ENCODE results near the gene ELL3.
A peak's percentile ranks its signal among the peaks of the same experiment; 100 is the strongest.
"Not testable (repeated sequence)": the region's sequence is repeated elsewhere in the genome, so short reads cannot be mapped to it uniquely, and the experiment has no call there.

Gene ELL3, protein sequence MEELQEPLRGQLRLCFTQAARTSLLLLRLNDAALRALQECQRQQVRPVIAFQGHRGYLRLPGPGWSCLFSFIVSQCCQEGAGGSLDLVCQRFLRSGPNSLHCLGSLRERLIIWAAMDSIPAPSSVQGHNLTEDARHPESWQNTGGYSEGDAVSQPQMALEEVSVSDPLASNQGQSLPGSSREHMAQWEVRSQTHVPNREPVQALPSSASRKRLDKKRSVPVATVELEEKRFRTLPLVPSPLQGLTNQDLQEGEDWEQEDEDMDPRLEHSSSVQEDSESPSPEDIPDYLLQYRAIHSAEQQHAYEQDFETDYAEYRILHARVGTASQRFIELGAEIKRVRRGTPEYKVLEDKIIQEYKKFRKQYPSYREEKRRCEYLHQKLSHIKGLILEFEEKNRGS

DNA sequence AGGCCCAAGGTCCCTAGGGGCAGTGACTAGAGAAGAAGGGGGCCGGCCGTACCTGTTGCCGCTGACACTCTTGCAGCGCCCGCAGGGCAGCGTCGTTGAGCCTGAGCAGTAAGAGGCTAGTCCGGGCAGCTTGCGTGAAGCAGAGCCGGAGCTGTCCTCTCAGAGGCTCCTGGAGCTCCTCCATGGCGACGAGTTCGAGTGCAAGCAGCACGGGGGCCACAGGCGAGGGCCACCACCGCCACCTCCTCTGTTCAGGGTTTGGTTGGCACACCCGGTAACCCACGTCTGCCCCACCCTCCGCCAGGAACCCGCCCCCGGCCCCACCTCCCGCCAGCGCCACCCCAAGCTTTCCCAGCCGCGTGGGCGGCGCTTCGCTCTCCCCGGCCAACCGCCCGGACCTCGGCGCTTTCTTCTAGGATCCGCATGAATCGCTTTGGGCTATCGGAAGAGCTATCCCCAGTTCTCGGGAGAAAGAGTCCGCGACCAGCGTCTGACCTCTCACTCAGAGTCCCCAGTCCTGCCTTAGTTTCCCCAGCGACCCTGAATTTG, at the start of gene ELL3:
ELL3 (minus strand) TSS at position 249 of the 549 bp plus-strand sequence; CDS start at position 184, 65 bp downstream.
- peak; percentile 63 for DNase-seq

DNA sequence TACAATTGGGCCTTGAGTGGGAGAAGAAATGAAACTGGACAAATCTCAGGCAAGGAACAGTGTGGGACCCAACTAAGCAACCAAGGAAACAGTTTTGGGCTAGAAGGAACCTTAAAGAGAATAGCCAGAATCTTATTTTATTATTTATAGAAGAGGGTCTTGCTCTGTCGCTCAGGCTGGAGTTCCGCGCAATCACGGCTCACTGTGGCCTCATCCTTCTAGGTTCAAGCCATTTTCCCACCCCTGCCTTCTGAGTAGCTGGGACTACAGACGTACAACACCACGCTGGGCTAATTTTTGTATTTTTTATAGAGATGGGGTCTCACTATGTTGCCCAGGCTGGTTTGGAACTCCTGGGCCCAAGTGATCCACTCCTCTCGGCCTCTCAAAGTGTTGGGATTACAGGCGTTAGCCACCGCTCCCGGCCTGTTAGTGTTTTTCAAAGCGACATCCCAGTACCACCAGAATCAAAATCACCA, 49.3 kb upstream of the ELL3 start:
- DNase-seq = no peak

DNA sequence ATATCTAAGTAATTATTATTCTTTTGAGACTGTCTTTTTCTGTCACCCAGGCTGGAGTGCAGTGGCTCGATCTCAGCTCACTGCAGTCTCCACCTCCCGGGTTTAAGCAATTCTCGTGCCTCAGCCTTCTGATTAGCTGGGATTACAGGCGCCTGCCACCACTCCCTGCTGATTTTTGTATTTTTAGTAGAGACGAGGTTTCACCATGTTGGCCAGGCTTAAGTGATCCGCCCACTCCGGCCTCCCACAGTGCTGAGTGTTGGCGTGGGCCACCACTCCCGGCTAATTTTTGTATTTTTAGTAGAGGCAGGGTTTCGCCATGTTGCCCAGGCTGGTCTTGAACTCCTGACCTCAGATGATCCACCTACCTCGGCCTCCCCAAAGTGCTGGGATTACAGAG, 48.5 kb upstream of the ELL3 start:
- DNase-seq = not testable (repeated sequence)

DNA sequence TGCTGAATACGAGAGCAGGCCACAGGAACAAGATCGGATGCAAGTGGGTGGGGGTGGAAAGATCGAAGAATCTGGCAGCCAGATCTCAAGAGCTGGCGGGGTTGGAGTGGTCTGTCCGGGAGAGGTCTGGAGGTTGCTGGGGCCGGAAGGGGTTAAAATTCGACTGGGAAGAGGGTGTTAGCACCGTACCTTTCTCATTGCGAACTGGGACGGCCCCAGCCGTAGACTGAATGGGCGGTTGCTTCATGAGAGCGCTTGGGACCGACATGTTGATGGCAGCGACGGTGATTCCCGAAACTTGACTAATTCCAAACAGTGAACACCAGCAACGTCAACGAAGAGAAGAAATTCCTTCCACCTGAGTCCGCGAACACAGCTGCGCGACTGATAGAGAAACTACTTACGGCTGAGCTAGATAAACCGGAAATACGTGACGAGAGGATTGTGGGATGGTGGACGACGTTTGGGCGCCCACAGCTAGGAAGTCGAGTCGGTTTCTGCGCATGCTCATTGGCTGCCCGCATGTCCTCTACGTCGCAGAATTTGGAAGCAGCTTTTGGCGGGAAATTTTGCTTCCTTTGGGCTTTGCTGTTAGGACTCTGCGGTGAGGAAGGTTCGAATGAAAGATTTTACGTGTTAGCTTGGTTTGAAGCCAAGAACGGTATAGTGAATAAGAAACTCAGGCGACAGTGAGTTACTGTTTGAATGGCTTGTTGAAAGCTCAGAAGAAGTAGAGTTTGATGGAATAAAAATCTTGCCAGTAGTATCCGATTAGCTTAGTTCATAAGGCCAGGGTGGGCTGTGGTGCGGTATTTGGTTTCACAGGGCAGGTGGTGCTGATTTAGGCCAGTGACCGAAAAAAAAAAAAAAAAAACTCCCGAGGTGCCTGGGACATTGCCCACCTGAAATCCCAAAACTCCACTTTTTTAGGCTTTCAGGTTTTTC, 47.8 kb upstream of the ELL3 start, which contains the start of gene MFAP1:
MFAP1 (minus strand) TSS at position 389 of the 945 bp plus-strand sequence; CDS start at position 268, 121 bp downstream.
- peak; percentile 93 for DNase-seq

DNA sequence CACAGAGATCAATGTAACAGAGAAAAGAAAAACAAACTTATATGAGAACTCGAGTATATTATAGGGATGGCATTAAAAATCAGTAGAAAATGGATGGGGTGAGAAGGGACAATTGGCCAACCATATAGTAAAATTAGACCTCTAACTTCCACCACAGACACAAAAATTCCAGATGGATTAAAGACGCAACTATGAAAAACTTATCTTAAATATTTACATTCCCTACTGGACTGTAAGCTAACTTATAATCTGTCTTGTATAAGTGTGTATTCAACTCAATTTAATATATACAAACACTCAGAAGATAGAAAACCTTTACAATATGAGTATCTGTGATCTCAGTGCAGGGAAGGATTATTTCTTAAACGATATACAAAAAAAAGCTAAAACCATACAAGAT, 44.7 kb upstream of the ELL3 start:
- no peak for DNase-seq

DNA sequence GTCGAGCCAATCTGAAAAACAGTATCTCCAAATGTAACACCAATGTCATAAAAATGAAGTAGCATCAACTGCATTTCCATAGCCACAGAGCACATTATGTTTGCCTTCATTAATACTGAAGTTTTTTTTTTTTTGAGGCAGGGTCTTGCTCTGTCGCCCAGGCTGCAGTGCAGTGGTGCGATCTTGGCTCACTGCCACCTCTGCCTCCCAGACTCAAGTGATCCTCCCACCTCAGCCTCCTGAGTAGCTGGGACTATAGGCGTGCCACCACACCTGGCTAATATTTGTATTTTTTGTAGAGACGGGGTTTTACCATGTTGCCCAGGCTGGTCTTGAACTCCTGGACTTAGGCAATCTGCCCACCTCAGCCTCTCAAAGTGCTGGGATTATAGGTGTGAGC, 38.3 kb upstream of the ELL3 start:
- not testable (repeated sequence) for DNase-seq

DNA sequence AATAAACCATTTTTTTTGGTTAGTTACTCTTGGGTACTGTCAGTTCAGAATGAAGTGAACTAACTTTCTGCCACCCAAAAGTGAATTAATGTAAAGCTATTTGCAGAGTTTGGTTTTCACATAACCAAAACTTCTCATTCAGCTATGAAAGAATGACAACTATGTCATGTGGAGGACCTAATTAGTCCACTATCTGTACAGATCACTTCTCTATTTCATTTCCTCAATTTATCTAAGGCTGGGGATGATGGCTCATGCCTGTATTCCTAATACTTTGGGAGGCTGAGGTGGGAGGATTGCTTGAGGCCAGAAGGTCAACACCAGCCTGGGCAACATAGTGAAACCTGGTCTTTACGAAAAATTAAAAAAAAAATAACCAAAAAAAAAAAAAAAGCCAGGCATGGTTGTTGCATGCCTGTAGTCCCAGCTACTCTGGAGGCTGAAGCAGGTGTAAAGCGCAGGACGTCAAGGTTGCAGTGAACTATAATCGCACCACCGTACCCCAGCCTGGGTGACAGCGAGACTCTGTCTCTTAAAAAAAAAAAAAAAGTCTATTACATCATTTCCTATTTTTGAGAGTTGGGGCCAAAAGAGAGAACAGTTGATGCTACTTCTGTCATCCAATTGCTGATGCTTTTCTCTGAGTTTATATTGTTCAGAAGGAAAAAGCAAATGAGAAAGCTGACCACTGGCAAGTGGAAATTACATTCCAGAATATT, 32.4 kb upstream of the ELL3 start:
- no peak for DNase-seq

DNA sequence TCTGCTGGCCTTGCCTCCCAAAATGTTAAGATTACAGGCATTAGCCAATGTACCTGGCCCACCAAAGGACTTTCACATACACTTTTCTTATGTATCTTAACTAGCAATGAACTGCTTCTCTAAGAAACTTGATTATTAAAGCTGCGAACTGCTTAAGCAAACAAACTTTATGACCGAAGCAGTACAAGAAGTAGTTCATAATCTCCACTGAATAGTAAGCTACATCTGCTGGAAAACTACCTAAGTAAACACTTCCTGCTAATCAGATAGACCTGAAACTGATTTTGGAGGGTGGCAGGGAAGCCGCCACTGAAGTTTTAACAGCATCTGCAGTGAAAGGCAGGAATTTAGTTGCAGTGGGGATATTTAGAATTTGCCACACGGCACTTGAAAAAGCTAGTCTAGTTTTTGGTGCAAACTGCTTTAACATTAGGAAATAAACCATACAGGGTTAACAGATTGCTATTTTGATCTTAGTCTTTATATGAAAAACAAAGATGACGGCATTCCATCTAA, 31.7 kb upstream of the ELL3 start:
- no peak for DNase-seq

DNA sequence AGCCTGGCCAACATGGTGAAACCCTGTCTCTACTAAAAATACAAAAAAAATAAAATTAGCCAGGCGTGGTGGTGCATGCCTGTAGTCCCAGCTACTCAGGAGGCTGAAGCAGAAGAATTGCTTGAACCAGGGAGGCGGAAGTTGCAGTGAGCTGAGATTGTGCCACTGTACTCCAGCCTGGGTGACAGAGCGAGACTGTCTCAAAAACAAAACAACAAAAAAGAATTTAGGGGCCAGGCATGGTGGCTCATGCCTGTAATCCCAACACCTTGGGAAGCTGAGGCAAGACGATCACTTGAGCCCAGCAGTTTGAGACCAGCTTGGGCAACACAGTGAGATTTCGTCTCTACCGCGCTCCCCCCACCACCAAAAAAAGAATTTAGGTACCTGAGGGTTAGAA, 25.9 kb upstream of the ELL3 start:
- DNase-seq = not testable (repeated sequence)

DNA sequence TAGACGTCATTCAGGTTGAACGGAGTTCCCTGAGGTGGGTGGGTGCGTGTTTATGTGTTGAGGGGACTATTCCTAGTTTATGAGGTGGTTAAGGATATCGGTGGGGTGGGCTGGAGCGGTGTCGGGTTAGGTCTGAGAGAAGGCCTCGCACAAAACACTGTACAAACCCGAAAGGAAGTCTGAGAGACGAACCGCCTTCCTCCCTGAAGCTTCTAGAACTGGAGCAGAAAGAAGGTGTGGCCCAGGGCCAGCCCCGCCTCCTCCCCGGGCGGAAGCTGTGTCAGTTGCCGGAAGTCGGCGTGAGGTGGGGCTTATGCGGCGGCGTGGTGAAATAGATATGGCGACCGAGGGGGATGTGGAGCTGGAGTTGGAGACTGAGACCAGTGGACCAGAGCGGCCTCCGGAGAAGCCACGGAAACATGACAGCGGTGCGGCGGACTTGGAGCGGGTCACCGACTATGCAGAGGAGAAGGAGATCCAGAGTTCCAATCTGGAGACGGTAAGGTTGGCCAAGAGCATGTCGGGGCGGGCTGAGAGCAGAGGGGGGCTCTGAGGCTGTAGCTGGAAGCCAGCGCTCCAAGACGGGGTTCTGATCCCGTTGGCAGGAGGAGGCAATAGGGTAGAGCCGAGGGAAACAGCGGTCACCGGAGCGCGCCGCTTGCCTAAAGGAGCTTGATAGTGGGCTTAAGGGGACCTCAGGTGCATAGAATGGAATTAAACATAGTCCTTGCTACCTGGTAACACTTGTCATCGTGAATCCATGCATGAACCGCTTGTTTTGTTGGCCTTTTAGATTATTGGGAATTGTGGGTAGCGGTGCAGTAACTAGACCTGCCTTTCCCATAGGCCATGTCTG, 23.7 kb upstream of the ELL3 start, which contains the start of gene HYPK:
HYPK (plus strand) TSS at position 314 of the 856 bp plus-strand sequence; CDS start at position 338, 24 bp downstream.
- DNase-seq = peak; percentile 62

DNA sequence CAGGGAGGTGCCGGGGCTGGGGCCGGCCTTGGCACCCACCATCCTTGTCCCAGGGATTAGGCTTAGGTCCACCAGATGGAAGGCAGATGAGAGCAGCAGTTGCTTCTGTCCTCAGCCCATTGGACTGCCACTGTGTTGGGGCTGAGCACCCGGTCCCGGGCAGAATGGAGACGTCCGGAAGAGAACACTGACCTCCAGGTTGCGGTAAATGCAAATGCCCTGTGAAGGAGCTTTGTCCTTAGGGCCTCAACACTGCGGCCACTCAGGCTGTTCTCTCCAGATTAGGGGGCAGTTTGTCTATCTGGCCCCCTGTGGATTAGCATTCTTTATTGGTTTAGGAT, 23.1 kb upstream of the ELL3 start, which contains the start of gene SERINC4:
SERINC4 (minus strand) TSS at position 276 of the 341 bp plus-strand sequence; CDS start at position 42, 234 bp downstream.
- DNase-seq = no peak

DNA sequence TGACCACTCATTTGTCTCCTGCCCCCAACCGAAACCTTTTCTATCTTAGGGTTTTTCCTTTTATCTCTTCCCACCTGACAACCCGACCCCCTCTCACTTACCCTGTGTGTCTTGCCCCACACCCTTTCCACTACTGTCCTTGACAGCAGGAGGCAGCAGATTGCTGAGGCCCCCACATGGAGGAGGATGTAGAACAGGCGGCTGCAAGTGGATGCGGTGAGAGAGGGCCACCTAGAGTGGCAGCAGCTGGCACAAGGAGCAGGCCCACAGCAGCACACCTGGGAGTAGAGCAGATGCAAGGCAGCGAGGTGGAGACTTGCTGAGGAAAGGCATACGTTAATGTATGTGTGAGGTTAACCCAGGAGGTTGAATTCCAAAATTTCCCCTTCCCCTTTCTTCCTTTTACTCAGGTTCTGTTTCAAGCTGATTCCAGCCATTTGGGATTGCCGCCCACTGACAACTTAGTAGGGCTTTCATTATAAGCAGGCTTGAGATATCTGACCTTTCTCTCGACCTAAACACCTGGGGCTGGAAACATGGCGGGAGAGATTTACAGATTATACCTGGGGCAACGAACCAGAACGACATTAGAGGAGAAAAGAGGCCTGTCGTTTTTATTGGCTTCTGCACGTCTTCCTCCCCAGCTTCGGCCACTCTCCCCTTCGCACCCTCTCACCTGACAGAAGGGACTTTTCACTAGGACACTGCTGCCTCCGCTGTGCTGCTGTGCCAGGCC, 22.6 kb upstream of the ELL3 start:
- DNase-seq = peak; percentile 77

DNA sequence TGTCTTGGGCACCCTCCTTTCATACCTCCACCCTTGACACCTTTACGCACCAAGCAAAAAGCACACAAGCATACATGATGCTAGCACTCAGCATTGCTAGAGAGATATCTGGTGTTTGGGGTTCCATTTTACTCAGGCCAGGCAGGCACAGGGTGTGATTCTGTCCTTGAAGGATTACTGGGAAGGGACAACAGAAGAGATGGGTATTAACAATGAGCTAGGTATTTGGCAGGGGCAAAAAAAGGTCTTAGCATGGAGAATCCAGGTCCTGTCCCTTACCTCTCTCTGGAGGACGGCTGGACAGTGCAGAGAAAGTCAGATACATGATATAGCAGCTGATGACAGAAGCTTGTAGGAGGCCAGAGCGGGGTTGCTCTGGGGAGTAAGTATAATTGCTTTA, 19.8 kb upstream of the ELL3 start:
- DNase-seq = no peak

DNA sequence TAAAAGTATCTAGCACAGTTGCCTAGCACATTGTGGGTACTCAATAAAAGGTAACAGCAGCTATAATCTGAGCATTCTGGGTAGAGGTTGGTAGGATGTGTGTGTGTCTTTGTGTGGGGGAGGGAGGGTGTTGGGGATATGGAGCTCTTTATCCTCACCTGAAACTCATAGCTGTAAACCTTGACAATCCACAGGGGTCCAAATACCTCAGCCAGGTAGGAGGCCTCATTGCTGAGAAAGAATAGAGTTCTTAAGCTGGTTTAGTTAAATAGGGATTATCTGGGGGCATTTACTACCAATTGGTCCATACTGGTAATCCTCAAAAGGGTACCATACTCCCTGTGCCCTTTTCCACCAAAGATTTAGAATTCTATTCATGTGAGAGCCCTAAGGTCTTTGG, 19.2 kb upstream of the ELL3 start:
- no peak for DNase-seq

DNA sequence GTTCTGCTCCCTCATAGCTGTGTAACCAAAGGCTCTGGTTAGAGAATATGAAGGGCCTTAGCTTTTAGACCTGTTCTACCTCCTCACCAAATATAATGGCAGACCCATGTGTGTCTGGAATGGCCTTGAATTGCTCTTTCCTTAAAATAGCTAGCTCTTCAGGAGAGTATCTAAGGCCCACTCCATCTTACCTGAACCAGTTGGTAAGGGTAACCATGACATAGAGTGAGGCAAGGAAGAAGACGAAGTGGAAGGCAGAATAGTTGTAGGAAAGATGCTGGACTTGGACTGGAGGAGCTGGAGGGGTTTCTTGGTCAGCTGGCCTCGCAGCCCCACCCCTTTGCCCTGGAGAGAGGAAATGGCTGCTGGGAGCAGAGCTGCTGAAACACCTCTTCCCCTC, 18.4 kb upstream of the ELL3 start:
- DNase-seq = no peak

DNA sequence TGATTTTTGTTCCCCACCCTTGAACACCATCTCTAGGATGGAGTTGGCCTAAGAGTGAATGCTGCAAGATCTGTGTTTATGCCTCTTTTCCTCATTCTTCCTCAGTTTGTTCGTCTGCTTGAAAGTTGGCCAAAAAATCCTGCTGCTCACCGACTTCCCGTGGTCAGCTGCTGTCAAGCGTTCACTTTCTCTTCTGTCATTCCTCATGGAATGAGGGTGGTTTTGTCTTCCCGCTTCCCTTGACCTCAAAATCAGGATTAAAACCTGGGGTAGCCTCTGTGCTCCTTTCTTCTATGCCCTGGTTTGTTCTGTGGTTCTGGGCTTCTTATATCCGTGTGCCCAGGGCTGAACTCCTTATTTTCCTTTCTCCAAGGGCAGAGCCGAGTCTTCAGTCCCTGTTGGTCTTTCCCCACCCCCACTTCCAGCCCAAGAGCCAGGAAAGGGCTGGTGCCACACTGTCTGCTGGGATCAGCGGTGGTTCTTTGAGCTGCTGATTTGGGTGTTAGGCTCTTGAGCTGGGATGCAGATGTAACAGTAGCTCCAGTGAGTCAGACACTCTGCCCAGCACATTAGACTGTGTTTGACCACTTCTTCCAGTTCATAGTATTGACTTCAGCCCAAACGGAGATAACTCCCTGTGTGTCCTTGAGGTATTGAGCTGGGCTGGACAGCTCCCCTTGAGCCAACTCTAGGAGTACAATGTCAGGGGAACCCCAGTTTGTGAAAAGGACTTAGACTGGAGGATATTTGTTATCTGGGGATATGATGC, 17.7 kb upstream of the ELL3 start:
- DNase-seq = no peak

DNA sequence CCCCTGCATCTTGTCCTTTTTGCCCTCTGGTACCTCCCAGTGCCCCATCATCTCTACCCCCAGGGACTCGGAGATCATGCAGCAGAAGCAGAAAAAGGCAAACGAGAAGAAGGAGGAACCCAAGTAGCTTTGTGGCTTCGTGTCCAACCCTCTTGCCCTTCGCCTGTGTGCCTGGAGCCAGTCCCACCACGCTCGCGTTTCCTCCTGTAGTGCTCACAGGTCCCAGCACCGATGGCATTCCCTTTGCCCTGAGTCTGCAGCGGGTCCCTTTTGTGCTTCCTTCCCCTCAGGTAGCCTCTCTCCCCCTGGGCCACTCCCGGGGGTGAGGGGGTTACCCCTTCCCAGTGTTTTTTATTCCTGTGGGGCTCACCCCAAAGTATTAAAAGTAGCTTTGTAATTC, 16.9 kb upstream of the ELL3 start:
- DNase-seq = no peak

DNA sequence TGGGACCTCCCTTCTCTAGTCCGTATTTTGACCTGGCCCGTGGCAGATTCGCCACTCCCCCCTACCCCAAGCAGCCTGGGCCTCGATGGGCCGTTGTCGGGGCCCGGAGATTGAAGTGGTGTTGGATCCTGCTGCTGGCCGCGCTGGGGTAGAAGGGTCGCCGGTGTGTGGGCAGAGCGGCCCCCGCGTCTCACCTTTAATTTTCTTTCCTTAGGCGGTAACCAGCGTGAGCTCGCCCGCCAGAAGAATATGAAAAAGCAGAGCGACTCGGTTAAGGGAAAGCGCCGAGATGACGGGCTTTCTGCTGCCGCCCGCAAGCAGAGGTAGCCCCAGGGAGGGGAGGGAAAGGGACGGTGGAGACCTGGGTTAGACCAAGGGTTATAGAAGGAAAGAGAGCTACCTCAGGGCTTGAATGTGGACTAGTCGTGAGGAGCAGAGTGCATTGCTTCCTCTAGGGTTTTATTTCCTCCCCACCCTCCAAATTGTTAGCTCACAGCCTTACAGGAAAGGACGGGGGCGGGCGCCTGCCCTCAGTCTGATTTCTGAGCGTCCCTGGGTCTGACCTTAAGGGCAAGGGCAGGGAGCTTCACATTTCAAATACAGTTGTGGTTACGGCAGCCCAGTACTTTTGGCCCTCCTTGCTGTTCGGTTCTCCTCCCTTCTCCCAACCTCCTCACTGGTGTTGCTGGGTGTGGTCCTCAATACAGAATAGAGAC, 16.2 kb upstream of the ELL3 start:
- no peak for DNase-seq

Measured in SHP77 treated with DMSO at 0.1 percent for 48 hours (cell line).